Left renal pelvis (tissue), 4 donors: ENCODE data around the gene NDST1. TPM values are rescaled to one million over a fixed set of nuclear protein-coding genes. Genes with fewer than 3 reads are reported as not detected.

Experiments used
- DNase-seq, 4 donors: peaks; one replicate each; pipeline ENCODE4 v3.0.0-alpha.2; 2013; ENCODE audit warnings: low read depth in 4 of 4, low spot score in 3 of 4
- polyA plus RNA-seq, 4 donors: library from polyadenylated mRNA; unstranded; fragments of 120-200 nt; gene quantifications; one replicate each; pipeline ENCODE4 v1.2.1, GENCODE V29; 2013; ENCODE audit not compliant: insufficient read length in 4 of 4

NDST1 gene
- polyA plus RNA-seq, 4 donors = 51.8 to 70.0 (median 52.9) TPM

GRCh38 chr5:150540042-150540441 lies 32.1 kb downstream of the NDST1 start:
- no peak for DNase-seq

- no peak for DNase-seq
Measured at GRCh38 chr5:150540615-150541396, 32.9 kb downstream of the NDST1 start.

GRCh38 chr5:150541397-150541675 lies 33.4 kb downstream of the NDST1 start:
- DNase-seq = no peak

- no peak for DNase-seq
Measured at GRCh38 chr5:150541895-150542294, 34.0 kb downstream of the NDST1 start.

- DNase-seq = peak in 1 of 4 donors; percentile 14
Measured at GRCh38 chr5:150542933-150543445, 35.1 kb downstream of the NDST1 start.

- no peak for DNase-seq
Measured at GRCh38 chr5:150544611-150545219, 36.8 kb downstream of the NDST1 start.

- DNase-seq = no peak
Measured at GRCh38 chr5:150545246-150545645, 37.3 kb downstream of the NDST1 start.

- no peak for DNase-seq
Measured at GRCh38 chr5:150548123-150548522, 40.2 kb downstream of the NDST1 start.

GRCh38 chr5:150549735-150550134 lies 41.8 kb downstream of the NDST1 start:
- no peak for DNase-seq

GRCh38 chr5:150550286-150550685 lies 42.4 kb downstream of the NDST1 start:
- no peak for DNase-seq

- no peak for DNase-seq
Measured at GRCh38 chr5:150551066-150551465, 43.1 kb downstream of the NDST1 start.

- DNase-seq = no peak
Measured at GRCh38 chr5:150553402-150553801, 45.5 kb downstream of the NDST1 start.

GRCh38 chr5:150553911-150554310 lies 46.0 kb downstream of the NDST1 start:
- DNase-seq = no peak

GRCh38 chr5:150554857-150555256 lies 46.9 kb downstream of the NDST1 start:
- DNase-seq = no peak

GRCh38 chr5:150556106-150556505 lies 48.2 kb downstream of the NDST1 start:
- no peak for DNase-seq

- DNase-seq = no peak
Measured at GRCh38 chr5:150556859-150557508, 49.1 kb downstream of the NDST1 start.

- no peak for DNase-seq
Measured at GRCh38 chr5:150557509-150557872, 49.6 kb downstream of the NDST1 start.

- no peak for DNase-seq
Measured at GRCh38 chr5:150558088-150558621, 50.2 kb downstream of the NDST1 start.

- DNase-seq = no peak
Measured at GRCh38 chr5:150559088-150559487, 51.2 kb downstream of the NDST1 start.

GRCh38 chr5:150559701-150560100 lies 51.8 kb downstream of the NDST1 start:
- DNase-seq = no peak

- DNase-seq = peak; percentile 55 to 86 (median 80)
Measured at GRCh38 chr5:150560401-150561191, 52.7 kb downstream of the NDST1 start.
